Fibroblast of peridontal ligament (primary cell): Measurements from ENCODE around the gene IFT52.
"Not testable (repeated sequence)": the region's sequence is repeated elsewhere in the genome, so short reads cannot be mapped to it uniquely, and the experiment has no call there.

ENCODE experiments used
- DNase-seq: peaks from one replicate; pipeline ENCODE4 v3.0.0-alpha.2; 2010; ENCODE audit errors: extremely low read depth

IFT52 gene

DNA sequence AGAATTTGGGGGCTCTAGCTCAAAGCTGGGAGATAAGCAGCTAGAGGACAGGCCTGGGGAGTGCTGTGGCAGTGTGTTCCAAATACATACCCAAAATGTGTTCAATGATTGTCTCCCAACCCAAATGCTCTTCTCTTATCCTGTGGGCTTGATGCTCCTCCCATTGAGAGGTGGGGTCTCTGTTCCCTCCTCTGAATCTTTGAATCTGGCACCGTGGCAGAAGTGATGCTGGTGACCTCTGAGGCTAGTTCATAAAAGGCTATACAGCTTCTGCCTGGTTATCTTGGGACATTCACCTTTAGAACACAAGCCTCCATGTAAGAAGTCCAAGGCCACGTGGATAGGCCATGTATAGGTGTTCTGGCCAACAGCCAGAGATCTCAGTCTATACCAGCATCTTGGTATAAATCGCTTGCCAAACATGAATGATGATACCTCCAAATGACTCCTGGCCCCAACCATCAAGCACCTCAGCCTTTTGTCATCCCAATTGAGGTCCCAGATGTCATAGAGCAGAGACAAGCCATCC is 60.3 kb downstream of the IFT52 start:
- no peak for DNase-seq

DNA sequence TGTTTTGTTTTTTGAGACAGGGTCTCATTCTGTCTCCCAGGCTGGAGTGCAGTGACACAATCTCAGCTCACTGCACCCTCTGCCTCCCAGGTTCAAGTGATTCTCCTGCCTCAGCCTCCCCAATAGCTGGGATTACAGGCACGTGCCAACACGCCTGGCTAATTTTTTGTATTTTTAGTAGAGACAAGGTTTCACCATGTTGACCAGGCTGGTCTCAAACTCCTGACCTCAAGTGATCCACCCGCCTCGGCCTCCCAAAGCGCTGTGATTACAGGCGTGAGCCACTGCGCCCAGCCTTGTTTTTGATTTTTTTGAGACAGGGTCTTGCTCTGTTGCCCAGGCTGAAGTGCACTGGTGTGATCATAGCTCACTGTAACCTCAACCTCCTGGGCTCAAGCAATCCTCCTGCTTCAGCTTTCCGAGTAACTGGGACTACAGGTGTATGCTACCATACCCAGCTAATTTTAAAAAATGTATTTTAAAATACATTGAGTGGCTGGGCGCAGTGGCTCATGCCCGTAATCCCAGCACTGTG is 61.0 kb downstream of the IFT52 start:
- DNase-seq, result not testable (repeated sequence)

DNA sequence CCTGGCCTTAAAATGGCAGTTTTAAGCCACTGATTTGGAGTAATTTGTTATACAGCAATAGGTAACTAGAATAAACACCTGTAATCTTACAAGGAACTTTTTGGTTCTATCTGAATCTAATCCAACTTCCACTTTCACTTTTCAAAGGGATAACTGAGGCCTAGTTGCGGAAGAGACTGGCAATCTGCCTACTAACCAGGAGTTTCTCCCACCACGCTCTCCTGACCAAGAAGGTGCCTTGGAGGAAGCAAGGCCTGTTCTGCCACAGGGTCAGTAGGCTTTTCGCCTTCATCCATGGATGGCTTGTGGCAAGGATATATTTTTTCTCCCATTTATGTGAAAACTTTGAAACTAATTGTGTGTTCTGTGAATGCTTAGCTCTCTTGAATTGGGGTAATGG is 63.2 kb downstream of the IFT52 start:
- DNase-seq, result no peak

GRCh38 chr20:43655176-43655575 is 64.4 kb downstream of the IFT52 start:
- DNase-seq, result not testable (repeated sequence)

- no peak for DNase-seq
These were observed 65.2 kb downstream of the IFT52 start for GRCh38 chr20:43655937-43656336.

DNA sequence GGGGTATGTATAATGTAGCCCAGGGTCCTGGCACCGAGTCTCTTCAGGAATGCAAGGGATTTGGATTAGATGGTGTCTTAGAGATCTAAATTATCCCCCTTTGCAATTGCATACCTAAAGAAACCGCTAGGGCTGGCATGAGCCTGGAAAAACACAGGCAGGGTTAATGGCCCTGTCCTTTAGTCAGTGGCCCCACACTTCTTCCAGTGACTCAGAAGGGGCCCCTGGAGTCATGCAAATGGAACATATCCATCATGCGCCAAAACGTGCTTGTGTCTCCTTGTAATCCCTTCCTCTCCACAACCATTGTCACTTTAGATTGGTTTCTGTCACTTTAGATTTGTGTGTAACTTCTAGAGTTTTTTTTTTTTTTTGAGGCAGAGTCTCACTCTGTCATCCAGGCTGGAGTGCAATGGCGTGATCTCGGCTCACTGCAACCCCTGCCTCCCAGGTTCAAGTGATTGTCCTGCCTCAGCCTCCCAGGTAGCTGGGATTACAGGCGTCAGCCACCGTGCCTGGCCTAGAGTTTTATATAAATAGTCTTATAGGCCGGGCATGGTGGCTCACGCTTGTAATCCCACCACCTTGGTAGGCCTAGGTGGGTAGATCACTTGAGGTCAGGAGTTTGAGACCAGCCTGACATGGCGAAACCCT is 67.5 kb downstream of the IFT52 start:
- DNase-seq, result peak; percentile 19

GRCh38 chr20:43658723-43659419 is 68.1 kb downstream of the IFT52 start:
- DNase-seq, result no peak

DNA sequence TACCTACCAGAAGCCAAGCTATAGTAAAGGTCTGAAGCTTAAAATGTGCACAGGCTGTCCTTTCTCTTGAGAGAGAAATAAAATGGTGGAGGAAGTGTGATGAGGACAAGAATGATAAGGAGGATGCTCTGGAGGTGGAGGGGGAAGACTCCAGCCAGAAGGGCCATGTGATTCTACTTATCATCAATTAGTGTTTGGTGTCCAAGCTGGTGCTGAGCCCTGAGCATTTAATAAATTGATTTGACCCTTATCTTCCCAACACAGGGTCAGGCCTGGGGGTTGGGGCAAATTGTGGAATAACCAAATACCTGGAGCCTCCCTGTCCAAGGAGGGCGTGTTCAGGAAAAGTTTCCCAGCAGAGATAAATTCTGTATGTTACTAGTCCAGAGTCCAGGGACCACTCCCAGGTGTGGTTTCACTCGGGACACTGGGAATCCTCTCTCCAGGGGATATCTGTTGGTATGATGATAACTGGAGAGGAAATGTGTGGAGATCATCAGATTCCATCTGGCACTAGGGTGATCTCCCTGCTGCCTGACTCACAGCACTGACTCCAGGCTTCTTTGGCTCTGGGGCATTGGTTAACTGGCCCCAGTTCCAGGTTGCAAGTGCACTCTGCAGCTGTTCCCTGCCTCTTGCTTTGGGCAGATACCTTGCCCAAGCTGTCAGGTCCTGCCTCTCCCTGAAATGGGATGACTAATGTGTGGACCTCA is 72.4 kb downstream of the IFT52 start:
- peak; percentile 18 for DNase-seq

DNA sequence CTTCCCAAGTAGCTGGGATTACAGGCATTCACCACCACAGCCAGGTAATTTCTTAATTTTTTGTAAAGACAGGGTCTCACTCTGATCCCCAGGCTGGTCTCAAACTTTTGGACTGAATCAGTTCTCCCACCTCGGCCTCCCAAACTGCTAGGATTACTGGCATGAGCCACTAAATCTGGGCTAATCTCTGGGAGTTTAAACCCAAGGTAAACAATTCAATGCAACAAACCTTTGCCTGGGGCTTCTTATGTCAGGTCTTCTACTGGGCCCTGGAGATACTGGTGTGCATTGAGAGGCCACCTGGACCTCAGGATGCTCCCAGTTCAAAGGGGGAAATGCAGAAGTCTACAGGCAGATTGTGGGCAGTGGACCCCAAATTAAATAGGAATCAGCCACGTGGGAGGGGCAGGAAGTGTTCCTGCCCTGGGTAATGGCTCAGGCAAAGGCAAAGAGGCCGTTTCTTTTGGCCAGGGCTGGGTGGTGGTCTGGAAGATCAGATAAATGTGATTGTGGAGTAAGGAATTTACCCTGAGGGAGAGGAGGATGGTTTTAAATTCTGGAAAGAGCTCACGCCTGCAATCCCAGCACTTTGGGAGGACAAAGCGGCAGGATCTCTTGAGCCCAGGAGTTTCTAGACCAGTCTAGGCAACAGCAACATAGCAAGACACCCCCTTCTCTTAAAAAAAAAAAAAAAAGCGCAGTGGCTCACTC is 74.9 kb downstream of the IFT52 start:
- DNase-seq, result no peak

DNA sequence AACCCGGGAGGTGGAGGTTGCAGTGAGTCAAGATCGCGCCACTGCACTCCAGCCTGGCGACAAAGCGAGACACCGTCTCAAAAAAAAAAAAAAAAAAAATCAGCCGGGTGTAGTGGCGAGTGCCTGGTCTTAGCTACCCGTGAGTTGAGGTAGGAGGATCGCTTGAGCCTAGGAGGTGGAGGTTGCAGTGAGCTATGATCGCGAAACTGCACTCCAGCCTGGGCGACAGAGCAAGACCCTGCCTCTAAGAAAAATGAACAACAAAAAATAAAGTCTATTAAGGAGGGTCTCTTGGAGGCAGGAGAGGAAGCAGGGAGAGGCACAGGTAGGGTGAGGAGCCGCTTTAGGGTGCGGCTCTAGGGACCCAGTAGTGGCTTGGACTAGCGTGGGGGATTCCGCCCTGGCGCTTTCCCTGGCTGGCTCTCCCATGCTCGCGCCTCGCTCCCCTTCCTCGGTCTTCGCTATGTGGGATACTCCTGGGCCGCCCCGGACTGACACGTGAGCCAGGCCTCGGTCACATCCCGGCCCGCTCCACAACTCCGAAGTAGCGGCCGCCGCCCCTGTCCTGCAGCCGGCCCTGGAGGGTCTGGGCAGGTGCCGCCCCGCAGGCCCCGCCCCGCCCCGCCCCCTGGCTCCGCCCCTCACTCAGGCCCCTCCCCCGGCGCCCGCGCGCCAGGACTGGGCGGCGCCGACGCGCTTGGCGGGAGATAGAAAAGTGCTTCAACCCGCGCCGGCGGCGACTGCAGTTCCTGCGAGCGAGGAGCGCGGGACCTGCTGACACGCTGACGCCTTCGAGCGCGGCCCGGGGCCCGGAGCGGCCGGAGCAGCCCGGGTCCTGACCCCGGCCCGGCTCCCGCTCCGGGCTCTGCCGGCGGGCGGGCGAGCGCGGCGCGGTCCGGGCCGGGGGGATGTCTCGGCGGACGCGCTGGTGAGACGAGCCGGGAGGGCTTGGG is 75.9 kb downstream of the IFT52 start, which contains the start of gene MYBL2:
Gene MYBL2 (plus strand): TSS at position 739 of the 953 bp plus-strand sequence. CDS start 170 bp downstream, at position 909.
- DNase-seq, result peak; percentile 21

GRCh38 chr20:43667341-43668132 is 76.8 kb downstream of the IFT52 start:
- no peak for DNase-seq

- peak; percentile 5 for DNase-seq
These were observed 78.6 kb downstream of the IFT52 start for GRCh38 chr20:43669332-43669731.

GRCh38 chr20:43670423-43670822 is 79.7 kb downstream of the IFT52 start:
- DNase-seq, result no peak

GRCh38 chr20:43676368-43676767 is 85.6 kb downstream of the IFT52 start:
- no peak for DNase-seq

- peak; percentile 7 for DNase-seq
These were observed 90.2 kb downstream of the IFT52 start for GRCh38 chr20:43680981-43681380.

DNA sequence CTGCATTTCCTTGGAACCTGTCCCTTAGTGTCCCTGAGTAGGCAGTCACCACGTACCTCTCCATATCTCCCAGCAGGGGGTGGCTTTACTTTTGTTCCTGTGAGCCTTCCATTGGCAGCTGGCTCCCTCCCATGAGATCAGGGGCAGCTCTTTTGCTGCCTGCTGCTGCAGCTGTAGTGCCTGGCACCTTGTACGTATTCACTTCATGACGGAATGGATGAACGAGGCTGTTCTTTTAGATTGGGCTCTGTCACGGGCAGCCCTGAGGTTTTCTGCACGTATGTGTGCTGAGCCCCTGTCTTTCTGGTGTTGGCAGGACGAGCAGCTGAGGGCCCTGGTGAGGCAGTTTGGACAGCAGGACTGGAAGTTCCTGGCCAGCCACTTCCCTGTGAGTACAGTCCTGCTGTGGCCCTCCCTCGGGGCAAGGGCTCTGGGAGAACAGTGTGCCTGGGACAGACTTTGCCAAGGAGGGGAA is 90.8 kb downstream of the IFT52 start:
- no peak for DNase-seq

DNA sequence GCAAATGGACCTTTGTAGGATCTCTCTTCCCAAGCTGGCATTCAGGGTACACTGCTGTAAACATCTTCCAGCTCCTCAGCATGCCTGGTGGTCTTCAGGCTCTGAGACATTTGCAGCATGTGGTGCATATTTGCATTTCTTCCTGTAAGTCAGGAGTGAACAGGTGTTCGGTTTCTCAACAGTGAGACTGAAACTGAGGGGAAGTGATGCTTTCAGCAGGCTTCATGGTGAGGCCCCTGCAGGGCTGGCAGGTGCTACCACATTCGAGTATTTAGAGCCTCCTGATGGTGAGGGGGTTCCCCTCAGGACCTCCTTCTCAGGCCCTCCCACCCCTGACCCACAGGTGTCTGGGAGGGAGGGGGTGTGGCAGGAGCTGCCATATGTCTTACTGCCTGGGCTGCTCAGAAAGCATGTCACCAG is 91.3 kb downstream of the IFT52 start:
- DNase-seq, result no peak

- no peak for DNase-seq
These were observed 91.7 kb downstream of the IFT52 start for GRCh38 chr20:43682446-43682845.

DNA sequence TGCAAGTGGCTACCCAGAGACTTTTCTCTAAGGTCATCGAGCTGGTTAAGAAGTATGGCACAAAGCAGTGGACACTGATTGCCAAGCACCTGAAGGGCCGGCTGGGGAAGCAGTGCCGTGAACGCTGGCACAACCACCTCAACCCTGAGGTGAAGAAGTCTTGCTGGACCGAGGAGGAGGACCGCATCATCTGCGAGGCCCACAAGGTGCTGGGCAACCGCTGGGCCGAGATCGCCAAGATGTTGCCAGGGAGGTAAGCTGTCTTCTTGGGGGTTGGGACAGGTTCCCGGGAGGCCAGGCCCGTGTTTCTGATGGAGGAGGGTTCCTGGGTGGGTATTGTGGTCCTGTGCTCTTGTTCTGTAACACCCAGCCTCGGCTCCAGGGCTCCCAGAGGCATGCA is 96.1 kb downstream of the IFT52 start:
- no peak for DNase-seq
